HTR-8/SVneo (cell line): ENCODE results near the gene AMZ2.
"Not testable (repeated sequence)": the region's sequence is repeated elsewhere in the genome, so short reads cannot be mapped to it uniquely, and the experiment has no call there.

Experiments used
- DNase-seq: peaks from one replicate; pipeline ENCODE4 v3.0.0; 2011; ENCODE audit warnings: low spot score, mixed read lengths; ENCODE audit not compliant: insufficient read length
- FAIRE-seq: peaks from 2 replicates; lab custom pipeline; 2011; peaks lifted over from hg19 to GRCh38; lab: Jason Lieb, UNC

AMZ2 gene

GRCh38 chr17:68219429-68219828 lies 28.4 kb upstream of the AMZ2 start:
- not testable (repeated sequence) for FAIRE-seq, DNase-seq

- not testable (repeated sequence) for DNase-seq
- peak; percentile 20 for FAIRE-seq
Observed at GRCh38 chr17:68220186-68220585, 27.7 kb upstream of the AMZ2 start.

GRCh38 chr17:68220786-68221185 lies 27.1 kb upstream of the AMZ2 start:
- DNase-seq, FAIRE-seq: not testable (repeated sequence)

DNA sequence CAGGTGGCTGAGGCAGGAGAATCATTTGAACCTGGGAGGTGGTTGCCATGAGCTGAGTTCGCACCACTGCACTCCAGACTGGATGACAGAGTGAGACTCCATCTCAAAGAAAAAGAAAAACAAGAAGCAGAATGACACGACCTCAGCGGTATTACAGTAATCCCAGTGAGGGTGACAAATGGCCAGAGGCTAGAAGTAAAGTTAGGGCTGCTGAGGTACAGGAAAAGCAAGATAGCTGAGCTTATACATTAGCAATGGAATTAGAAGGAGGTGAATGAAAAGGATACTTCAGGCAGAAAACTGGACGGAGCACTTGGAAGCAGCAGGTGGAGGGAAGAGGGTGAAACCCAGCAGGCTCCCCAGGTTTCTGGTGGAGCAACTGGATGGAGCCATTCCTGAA lies 26.1 kb upstream of the AMZ2 start:
- peak; percentile 4 for FAIRE-seq
- no peak for DNase-seq

GRCh38 chr17:68222606-68223005 lies 25.2 kb upstream of the AMZ2 start:
- DNase-seq (no peak), FAIRE-seq (no peak)

DNA sequence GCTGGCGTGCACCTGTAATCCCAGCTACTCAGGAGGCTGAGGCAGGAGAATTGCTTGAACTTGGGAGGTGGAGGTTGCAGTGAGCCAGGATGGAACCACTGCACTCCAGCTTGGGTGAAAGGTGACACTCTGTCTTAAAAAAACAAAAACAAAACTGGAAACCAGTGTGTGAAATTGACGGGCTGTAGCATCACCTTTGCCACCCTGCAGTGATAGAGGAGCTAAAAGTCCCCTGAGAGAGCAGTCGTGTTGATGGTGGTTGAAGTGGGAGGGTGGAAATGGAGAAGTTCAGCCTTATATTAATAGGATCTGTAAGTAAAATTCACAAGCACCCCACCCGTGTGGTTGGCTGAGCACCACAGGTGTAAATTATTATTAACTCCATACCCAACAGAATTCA lies 22.8 kb upstream of the AMZ2 start:
- not testable (repeated sequence) for FAIRE-seq, DNase-seq

DNA sequence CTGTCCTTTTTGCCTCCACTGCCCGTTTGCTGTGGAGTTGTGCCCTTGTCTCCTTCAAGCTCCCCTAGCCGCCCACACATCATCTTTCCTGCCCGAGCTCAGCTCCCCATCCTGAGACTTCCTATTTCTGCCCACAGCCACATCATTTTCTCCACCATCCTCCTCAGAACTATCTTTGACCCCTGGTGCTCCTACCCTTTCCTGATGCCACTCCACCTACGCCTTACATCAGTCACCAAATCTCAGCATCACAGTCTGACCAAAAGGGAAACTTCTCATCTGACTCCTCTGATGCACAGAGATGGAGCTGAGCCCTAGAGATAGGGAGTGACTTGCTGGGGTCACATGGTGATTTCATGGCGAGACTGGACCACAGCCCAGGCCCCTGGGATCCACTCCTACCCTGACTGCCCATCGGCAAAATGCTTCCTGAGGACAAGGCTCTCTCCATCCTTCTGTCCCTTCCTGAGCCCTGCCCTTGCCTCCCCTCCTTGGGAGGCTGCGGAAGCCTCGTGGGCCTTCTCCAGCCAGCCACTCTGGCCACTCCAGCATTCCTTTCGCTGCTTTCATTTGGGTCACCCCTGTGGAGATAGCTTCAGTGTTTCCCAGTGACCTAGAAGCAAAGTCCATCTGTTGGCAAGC lies 19.7 kb upstream of the AMZ2 start:
- not testable (repeated sequence) for DNase-seq, FAIRE-seq

DNA sequence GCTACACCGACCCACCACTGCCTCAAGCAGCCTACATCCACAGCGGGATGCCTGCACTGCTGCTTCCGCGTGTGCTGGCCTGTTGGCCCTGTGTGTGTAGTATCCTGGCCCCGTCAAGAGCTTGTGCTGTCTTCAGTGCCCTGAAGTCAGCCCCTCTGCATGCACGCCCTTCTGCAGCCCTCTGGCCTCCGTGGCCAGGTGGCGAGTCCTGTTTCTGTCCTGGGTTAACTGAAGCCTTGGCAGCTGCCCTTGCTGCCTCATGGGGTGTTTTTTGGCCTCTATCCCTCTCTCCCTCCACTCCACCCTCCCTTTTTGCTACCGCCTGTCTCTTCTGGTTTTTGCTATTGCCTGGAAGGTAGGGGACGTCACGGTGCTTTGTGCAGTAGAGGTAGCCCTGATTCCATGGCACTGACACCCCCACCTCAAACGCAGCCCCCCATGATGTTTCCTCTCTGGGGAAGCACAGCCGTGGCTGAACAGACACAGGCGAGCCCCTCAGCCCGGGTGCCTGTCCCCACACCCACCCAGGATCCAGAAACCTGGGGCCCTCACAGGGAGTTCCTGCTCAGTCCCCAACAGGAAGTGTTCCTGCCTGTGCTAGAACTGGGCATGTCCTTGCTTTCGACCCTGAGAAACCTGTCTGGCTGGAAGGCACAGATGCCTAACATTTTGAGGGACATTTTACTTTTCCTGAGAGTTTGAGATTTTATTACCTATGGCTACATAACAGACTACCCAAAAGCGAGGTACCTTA lies 18.8 kb upstream of the AMZ2 start:
- DNase-seq: no peak
- no peak for FAIRE-seq

DNA sequence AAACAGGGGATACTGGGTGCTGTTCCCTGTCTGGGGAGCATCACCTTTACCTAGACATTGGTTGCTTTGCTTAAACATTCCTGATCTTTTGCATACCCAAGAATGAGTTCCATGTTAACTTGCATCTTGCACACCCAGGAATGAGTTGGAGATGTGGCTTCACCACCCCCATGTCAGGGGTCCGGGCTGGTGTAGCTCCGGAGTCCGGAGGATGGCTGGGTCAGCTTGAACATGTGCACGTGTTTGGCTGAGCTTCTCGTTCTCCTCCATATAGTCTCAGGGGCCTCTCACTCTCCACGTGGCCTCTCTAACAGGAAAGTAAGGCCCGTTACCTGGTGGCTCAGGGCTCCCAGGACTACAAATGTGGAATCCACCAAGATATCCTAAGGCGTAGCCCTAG lies 18.2 kb upstream of the AMZ2 start:
- FAIRE-seq (no peak), DNase-seq (no peak)

DNA sequence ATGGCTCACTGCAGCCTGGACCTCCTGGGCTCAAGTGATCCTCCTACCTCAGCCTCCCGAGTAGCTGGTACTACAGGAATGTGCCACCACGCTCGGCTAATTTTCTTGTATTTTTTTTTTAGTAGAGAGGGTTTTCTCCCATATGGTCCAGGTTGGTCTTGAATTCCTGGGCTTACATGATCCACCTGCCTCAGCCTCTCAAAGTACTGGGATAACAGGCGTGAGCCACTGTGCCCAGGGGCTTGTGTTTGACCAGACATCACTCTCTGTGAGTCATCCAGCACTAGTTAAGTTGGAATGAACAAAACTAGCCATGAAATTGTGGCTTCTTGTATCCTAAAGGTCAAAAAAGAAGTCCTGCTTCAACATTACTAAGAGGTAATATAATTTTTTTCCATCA lies 16.7 kb upstream of the AMZ2 start:
- FAIRE-seq, DNase-seq: not testable (repeated sequence)

DNA sequence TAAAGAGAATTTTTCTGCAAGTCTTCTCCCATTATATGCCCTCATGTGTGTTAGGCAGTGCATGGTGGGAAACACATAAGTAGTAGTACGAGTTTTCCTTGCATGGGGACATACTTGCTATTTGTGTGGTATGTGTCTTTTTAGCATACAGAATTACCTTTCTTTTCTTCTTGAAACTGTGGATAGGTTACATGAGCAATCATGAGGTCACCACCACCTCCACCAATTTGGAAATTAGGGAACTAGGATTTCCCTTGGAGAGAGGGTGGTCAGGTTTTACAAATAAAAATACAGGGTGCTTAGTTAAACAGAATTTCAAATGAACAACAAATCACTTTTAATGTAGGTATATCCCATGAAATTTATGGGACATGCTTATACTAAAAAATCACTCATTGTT lies 16.3 kb upstream of the AMZ2 start:
- DNase-seq: no peak
- FAIRE-seq: no peak

GRCh38 chr17:68232741-68233140 lies 15.1 kb upstream of the AMZ2 start:
- FAIRE-seq: peak; percentile 40
- DNase-seq: not testable (repeated sequence)

DNA sequence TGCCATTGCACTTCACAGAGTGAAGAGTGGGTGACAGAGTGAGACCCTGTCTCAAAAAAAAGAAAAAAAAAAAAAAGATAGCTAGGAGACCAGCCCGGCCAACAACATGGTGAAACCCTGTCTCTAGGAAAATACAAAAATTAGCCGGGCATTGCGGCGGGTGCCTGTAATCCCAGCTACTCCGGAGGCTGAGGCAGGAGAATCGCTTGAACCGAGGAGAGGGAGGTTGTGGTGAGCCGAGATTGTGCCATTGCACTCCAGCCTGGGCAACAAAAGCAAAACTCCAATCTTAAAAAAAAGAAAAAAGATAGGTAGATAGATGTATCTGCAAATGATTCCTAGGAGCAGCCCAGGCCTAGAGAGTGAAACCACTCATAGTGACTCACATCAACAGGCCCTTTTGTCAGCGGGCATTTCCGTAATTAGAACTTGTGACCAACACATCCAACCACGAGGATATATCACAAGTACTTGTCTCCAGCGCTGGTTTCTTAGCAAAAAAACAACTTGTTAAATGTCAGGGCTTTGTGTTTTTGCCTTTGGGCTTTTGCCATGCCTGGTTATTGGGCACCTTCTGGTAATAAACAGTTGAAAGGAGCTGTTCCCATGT lies 13.0 kb upstream of the AMZ2 start:
- FAIRE-seq: not testable (repeated sequence)
- DNase-seq: peak; percentile 23

DNA sequence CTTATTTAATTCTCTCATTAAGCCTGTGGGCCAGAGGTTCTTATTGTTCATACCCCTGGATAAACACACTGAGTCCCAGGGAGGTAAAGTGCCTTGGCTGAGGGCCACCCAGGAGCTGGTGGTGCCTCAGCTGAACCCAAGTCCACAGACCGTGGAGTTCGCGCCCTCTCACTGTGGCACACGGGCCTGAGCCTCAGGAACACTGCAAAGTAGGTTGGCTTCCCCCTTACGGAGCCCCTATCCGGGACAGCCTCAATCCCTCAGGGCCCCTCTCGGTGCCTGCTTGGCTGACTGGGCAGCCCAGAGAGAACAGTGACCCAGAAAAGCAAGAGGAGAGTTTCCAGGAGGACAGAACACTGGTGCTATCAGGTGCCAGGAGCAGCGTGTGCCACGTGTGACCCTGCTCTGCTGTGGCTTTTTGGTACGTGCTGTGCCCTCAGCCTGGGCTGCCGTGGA lies 12.5 kb upstream of the AMZ2 start:
- DNase-seq, FAIRE-seq: not testable (repeated sequence)

DNA sequence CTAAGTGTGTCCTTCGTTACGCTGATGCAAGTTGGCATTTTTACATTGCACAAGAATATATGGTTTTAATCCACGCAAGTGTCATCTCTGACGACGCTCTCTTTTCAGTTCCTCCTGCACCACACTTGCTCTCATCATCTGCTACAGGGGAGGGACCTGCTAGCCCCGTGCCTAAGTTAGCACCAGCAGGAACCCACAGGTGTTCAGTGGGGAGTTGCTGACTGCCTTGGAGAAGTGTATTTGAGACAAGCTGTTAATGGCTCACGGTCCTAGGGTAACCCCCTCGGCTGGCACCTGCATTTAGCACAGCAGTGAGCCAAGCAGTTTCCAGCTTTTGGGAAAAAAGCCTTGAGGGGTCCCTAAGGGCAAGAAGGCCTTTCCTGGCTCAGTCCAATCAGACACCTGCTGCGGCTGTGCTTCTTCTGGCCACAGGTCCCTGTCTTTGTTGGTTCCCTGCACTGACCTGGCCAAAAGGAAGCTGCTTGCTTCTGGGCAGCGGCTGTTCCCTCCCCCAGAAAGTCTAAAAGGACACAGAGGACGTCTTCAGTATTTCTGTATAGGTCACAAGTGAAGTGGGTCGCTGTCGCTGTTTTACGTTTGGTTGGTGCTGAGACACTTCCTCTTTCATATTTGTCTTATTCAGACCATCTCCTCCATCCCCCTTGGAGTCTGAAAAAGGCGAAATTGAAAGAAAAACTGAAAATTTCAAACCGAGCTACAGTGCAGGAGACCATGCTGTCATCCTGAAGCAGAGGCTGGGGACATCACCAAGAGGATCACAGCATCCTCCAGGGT lies 10.3 kb upstream of the AMZ2 start:
- DNase-seq, FAIRE-seq: not testable (repeated sequence)

DNA sequence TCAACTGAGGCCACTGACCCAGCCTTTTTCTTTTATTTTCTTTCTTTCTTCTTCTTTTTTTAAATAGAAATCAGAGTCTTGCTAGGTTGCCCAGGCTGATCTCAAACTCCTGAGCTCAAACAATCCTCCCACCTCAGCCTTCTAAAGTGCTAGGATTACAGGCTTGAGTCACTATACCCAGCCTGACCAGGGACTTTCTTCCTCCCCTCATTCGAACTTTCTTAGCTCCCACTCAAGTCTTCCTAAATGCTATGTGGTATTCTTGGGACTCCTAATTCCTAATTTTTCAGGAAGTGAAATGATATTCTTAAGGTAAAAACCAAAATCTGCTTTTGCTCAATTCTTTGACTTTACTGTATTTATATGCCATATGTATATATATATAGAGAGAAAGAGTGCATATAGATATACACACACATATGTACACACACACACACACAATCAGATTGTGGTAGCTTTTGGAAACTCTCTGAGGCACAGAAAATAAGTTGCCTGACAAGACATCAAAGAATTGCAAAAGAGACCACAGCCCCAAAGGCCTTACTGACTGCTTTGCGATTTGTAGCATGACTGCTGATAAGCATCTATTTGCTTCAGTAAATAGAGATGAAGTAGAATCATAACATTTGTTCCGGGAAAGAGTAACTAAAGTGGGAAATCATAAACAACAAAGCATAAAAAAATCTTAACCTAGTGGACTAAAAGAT lies 9.5 kb upstream of the AMZ2 start:
- no peak for FAIRE-seq
- DNase-seq: no peak

DNA sequence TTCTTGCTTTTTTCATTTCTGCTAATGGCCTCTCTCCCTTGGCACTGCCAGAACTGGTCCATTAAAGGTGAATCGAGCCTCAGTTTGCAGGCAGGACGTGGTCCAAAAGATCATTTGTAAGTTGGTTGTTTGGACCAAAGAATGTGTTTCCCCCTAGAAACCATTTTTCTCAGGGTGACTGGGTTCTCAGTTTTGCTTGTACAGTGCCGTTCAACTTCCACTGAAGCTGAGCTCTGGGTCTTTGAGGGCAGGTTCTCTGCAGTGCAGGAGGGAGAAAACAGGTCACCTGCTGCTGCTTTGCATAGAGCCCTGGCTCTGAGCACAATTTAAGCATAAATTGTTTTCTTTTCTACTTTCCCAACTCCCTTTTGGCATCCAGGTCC lies 9.0 kb upstream of the AMZ2 start:
- no peak for FAIRE-seq
- DNase-seq: no peak

DNA sequence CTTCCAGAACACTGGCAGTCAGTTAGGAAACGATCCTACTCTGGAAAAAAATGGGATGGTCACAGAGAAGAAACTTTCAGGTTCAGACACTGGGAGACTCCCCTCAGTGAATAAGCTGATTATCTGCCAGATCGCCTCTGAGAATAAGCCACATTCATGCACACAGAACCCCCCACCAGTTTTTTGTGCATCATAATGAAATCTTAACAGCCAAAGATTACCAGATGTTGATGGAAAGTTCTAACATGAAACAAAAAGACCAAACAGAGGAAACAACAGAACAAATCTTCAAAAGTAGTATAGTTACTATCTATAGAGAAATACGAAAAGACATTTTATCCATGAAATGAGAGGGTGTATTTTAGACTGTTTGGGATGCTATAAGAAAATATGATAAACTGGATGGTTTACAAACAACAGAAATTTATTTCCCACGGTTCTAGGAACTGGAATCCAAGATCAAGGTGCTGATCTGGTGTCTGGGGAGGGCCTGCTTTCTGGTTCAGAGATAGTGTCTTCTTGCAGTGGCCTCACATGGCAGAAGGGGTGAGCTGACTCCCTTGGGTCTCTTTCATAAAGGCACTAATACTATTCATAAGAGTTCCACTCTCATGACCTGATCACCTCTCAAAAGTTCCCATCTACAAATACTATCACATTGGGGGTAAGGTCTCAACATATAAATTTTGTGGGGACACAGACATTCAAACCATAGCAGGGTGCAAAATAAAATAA lies 8.0 kb upstream of the AMZ2 start:
- DNase-seq: no peak
- no peak for FAIRE-seq
